HL-60 (cell line): ENCODE measurements around the gene CTNND2.

ENCODE experiments used
- POLR2AphosphoS5 ChIP-seq: IDR thresholded peaks from 2 replicates; pipeline ENCODE4 v1.6.1; 2012; ENCODE audit warnings: low read depth
- TF ChIP-seq, protein P1 (sequence below): IDR thresholded peaks from one replicate; pipeline ENCODE4 v1.5.1; 2011; ENCODE audit warnings: low read length, control low read depth, inconsistent platforms; ENCODE audit not compliant: insufficient read depth

- TF ChIP-seq POLR2AphosphoS5: no peak
- TF ChIP-seq, protein P1, sequence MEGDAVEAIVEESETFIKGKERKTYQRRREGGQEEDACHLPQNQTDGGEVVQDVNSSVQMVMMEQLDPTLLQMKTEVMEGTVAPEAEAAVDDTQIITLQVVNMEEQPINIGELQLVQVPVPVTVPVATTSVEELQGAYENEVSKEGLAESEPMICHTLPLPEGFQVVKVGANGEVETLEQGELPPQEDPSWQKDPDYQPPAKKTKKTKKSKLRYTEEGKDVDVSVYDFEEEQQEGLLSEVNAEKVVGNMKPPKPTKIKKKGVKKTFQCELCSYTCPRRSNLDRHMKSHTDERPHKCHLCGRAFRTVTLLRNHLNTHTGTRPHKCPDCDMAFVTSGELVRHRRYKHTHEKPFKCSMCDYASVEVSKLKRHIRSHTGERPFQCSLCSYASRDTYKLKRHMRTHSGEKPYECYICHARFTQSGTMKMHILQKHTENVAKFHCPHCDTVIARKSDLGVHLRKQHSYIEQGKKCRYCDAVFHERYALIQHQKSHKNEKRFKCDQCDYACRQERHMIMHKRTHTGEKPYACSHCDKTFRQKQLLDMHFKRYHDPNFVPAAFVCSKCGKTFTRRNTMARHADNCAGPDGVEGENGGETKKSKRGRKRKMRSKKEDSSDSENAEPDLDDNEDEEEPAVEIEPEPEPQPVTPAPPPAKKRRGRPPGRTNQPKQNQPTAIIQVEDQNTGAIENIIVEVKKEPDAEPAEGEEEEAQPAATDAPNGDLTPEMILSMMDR: no peak
Observed at GRCh38 chr5:11104651-11105112, 799.6 kb downstream of the CTNND2 start.
